Measurements from ENCODE around the gene CYP4V2. TPM values are rescaled to one million over a fixed set of nuclear protein-coding genes. Genes with fewer than 3 reads are reported as not detected.

Gene CYP4V2
- total and polyA plus RNA-seq, 2 experiments from 2014 or later, result 10.5 to 16.3 TPM

DNA sequence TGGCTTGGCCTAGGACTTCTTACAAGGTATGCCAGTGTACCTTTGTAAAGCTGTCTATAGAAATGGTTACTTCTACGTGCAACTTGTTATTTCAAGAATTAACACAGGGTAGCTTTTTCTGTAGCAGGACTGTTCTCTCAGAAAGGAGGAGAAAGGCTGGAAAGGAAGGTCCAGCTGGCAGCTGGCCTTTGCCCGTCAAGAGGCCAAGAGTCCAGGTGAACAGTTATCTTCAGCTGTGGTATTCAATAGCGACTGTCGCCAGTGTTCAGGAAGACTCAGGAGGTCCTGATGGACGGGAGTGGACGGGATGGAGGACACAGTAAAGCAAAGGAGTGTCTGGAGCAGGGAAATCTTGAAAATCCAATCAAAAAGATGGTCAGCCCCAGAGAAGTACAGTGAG, 4.7 kb downstream of the CYP4V2 start:
- Histone ChIP-seq H3K4me3 (no peak overlapping the region), H3K9ac (no peak overlapping the region), H3K9me3 (ENCODE audit: low read depth) (no peaks in the 10 kb centered on the region), H3K36me3 (ENCODE audit: low read depth) (no peaks in the 10 kb centered on the region; the same call in 1 of the 2 replicates), H4K20me1 (ENCODE audit: insufficient read depth) (no peaks in the 10 kb centered on the region), H3K4me2 (ENCODE audit: unreplicated experiment) (no peak overlapping the region), H3K9me2 (ENCODE audit: insufficient read depth) (no peaks in the 10 kb centered on the region), H3K79me2 (ENCODE audit: insufficient read depth) (peaks cover 19% of the 10 kb centered on the region), H3K4me1 (ENCODE audit: insufficient read depth) (peaks cover 5% of the 10 kb centered on the region), H3F3A (ENCODE audit: insufficient read depth) (peaks cover 6% of the 10 kb centered on the region; the same call in 1 of the 2 replicates), H3K27me3 (replicated peaks; ENCODE audit: insufficient read depth) (no peaks in the 10 kb centered on the region), H2AFZ (no peak overlapping the region), H3K27ac (no peak overlapping the region)
- TF ChIP-seq EZH2phosphoT487 (IDR thresholded peaks at IDR 0.05; ENCODE audit: insufficient read depth, low read depth) (no peak), EZH2 (IDR thresholded peaks at IDR 0.05; ENCODE audit: insufficient read depth, poor library complexity, severe bottlenecking) (no peak)
- no peak for DNase-seq
- in situ Hi-C loops (cut with MboI), result no loop called here
- WGBS, 2 experiments (ENCODE audit: low coverage in 1 of 2, low lambda C conversion rate in 2 of 2, missing lambda C conversion rate in 2 of 2), result 94 to 95% methylated on average over 6 of the region's 6 CpGs

DNA sequence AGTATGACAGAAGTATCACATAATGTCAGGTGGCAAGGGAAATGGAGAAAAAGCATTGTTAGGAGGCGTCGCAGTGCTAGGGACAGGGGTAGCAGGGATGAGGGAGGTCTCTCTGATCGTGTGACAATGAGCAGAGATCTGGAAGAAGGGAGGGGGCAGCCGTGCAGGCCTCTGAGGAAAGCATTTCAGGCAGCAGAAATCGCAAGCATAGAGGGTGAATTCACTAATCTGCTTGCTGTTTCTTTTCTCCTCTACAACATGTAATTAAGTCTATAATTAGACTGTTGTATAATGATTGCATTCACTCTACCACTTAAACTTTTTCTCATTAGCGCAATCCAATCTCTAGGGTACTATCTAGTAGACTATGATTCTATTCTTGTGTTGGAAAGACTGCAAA, 9.1 kb downstream of the CYP4V2 start:
- Histone ChIP-seq H3K79me2 (ENCODE audit: insufficient read depth) (no peaks in the 10 kb centered on the region), H3K4me2 (ENCODE audit: unreplicated experiment) (no peak overlapping the region), H2AFZ (no peak overlapping the region), H3K27me3 (replicated peaks; ENCODE audit: insufficient read depth) (no peaks in the 10 kb centered on the region), H3K9ac (no peak overlapping the region), H3K9me3 (ENCODE audit: low read depth) (no peaks in the 10 kb centered on the region), H3K4me1 (ENCODE audit: insufficient read depth) (no peaks in the 10 kb centered on the region), H3K36me3 (ENCODE audit: low read depth) (no peaks in the 10 kb centered on the region; the same call in 1 of the 2 replicates), H3K9me2 (ENCODE audit: insufficient read depth) (no peaks in the 10 kb centered on the region), H3K4me3 (no peak overlapping the region), H3K27ac (no peak overlapping the region), H3F3A (ENCODE audit: insufficient read depth) (no peaks in the 10 kb centered on the region), H4K20me1 (ENCODE audit: insufficient read depth) (no peaks in the 10 kb centered on the region)
- in situ Hi-C loops (cut with MboI), result no loop called here
- no peak for DNase-seq
- no peak for TF ChIP-seq EZH2 (IDR thresholded peaks at IDR 0.05; ENCODE audit: insufficient read depth, poor library complexity, severe bottlenecking)
- no peak for TF ChIP-seq EZH2phosphoT487 (IDR thresholded peaks at IDR 0.05; ENCODE audit: insufficient read depth, low read depth)
- WGBS, 2 experiments (ENCODE audit: low coverage in 1 of 2, low lambda C conversion rate in 2 of 2, missing lambda C conversion rate in 2 of 2), result 50 to 52% methylated on average over 6 of the region's 6 CpGs

DNA sequence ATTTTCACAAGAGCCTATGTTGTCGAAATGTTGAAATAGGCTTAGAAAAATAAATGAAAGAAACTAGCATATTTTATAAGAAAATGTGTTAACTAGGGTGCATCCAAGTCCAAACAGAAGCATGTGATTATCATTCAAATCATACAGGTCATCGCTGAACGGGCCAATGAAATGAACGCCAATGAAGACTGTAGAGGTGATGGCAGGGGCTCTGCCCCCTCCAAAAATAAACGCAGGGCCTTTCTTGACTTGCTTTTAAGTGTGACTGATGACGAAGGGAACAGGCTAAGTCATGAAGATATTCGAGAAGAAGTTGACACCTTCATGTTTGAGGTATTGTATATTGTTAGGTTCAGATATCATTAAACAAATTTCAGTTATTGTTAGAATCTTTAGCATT, 9.6 kb downstream of the CYP4V2 start:
- in situ Hi-C loops (cut with MboI), result no loop called here
- Histone ChIP-seq H3K9me3 (ENCODE audit: low read depth) (no peaks in the 10 kb centered on the region), H2AFZ (no peak overlapping the region), H3K9ac (no peak overlapping the region), H3K9me2 (ENCODE audit: insufficient read depth) (no peaks in the 10 kb centered on the region), H3K79me2 (ENCODE audit: insufficient read depth) (no peaks in the 10 kb centered on the region), H3K4me1 (ENCODE audit: insufficient read depth) (no peaks in the 10 kb centered on the region), H3K36me3 (ENCODE audit: low read depth) (no peaks in the 10 kb centered on the region; the same call in 1 of the 2 replicates), H3K4me3 (no peak overlapping the region), H3K27me3 (replicated peaks; ENCODE audit: insufficient read depth) (no peaks in the 10 kb centered on the region), H3K4me2 (ENCODE audit: unreplicated experiment) (no peak overlapping the region), H4K20me1 (ENCODE audit: insufficient read depth) (no peaks in the 10 kb centered on the region), H3F3A (ENCODE audit: insufficient read depth) (no peaks in the 10 kb centered on the region), H3K27ac (no peak overlapping the region)
- no peak for DNase-seq
- no peak for TF ChIP-seq EZH2phosphoT487 (IDR thresholded peaks at IDR 0.05; ENCODE audit: insufficient read depth, low read depth)
- no peak for TF ChIP-seq EZH2 (IDR thresholded peaks at IDR 0.05; ENCODE audit: insufficient read depth, poor library complexity, severe bottlenecking)
- 80 to 82% methylated on average over 7 of the region's 7 CpGs for WGBS, 2 experiments (ENCODE audit: low coverage in 1 of 2, low lambda C conversion rate in 2 of 2, missing lambda C conversion rate in 2 of 2)

DNA sequence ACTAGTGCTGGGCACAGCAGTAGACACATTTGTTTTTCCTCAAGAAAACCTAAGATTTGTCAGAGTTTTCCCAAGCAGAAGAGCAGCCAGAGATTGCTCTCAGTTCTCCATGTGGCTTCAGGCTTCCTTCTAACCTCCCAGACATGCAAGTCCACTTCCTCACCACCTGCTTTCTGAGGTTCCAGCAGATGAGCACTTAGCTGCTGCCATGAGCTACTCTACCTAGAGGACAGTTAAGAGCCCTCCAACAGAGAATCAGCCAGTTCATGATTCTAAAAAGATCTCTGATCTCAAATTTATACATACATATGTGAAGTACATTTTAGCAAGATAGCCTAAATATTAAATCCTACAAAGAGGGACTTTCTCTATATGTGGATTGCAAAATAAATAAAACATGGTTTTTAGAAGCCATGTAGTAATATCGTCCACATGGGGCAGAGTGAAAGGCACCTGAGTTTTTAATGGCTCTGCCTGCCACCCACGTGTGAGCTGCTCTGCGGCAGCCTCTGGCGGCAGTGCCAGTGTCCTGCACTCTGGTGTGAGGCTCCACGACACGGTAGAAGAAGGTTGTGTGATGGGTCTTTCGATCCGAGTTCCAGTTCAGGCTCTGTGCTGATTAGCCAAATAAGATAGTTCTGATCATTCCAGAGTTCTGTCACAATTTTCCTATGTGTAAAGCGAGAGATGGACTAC, 10.3 kb downstream of the CYP4V2 start:
- in situ Hi-C loops (cut with MboI), result no loop called here
- H3K79me2 ChIP-seq (ENCODE audit: insufficient read depth), result no peaks in the 10 kb centered on the region
- no peaks in the 10 kb centered on the region for H3K27me3 ChIP-seq (replicated peaks; ENCODE audit: insufficient read depth)
- DNase-seq, result peak; percentile 54
- H3K36me3 ChIP-seq (ENCODE audit: low read depth), result no peaks in the 10 kb centered on the region; the same call in 1 of the 2 replicates
- H3K9me2 ChIP-seq (ENCODE audit: insufficient read depth), result no peaks in the 10 kb centered on the region
- no peaks in the 10 kb centered on the region for H3F3A ChIP-seq (ENCODE audit: insufficient read depth)
- TF ChIP-seq EZH2phosphoT487 (IDR thresholded peaks at IDR 0.05; ENCODE audit: insufficient read depth, low read depth) (no peak), EZH2 (IDR thresholded peaks at IDR 0.05; ENCODE audit: insufficient read depth, poor library complexity, severe bottlenecking) (no peak)
- H2AFZ ChIP-seq, result no peak overlapping the region
- H3K4me3 ChIP-seq, result no peak overlapping the region
- H3K4me2 ChIP-seq (ENCODE audit: unreplicated experiment), result no peak overlapping the region
- no peaks in the 10 kb centered on the region for H3K4me1 ChIP-seq (ENCODE audit: insufficient read depth)
- no peaks in the 10 kb centered on the region for H3K9me3 ChIP-seq (ENCODE audit: low read depth)
- WGBS, 2 experiments (ENCODE audit: low coverage in 1 of 2, low lambda C conversion rate in 2 of 2, missing lambda C conversion rate in 2 of 2), result 49 to 53% methylated on average over 9 of the region's 9 CpGs
- H3K9ac ChIP-seq, result no peak overlapping the region
- H4K20me1 ChIP-seq (ENCODE audit: insufficient read depth), result no peaks in the 10 kb centered on the region
- H3K27ac ChIP-seq, result no peak overlapping the region

All from GM23248 (cell line).